ENCODE measurements around the gene ADSL.

The ADSL gene

GRCh38 chr22:40363059-40363458 is 16.8 kb downstream of the ADSL start:
- no peak for DNase-seq (ENCODE audit: low spot score)

GRCh38 chr22:40364431-40364830 is 18.1 kb downstream of the ADSL start:
- TF ChIP-seq, protein P1, sequence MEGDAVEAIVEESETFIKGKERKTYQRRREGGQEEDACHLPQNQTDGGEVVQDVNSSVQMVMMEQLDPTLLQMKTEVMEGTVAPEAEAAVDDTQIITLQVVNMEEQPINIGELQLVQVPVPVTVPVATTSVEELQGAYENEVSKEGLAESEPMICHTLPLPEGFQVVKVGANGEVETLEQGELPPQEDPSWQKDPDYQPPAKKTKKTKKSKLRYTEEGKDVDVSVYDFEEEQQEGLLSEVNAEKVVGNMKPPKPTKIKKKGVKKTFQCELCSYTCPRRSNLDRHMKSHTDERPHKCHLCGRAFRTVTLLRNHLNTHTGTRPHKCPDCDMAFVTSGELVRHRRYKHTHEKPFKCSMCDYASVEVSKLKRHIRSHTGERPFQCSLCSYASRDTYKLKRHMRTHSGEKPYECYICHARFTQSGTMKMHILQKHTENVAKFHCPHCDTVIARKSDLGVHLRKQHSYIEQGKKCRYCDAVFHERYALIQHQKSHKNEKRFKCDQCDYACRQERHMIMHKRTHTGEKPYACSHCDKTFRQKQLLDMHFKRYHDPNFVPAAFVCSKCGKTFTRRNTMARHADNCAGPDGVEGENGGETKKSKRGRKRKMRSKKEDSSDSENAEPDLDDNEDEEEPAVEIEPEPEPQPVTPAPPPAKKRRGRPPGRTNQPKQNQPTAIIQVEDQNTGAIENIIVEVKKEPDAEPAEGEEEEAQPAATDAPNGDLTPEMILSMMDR (IDR thresholded peaks at IDR 0.05; ENCODE audit: extremely low read depth, insufficient read depth, missing control alignments): no peak
- no peak for DNase-seq (ENCODE audit: low spot score)
- in situ Hi-C loops (cut with MboI; ENCODE audit: low pct_unique_long_range_greater_than_20kb, low sequenced_read_pairs, unreplicated experiment): no loop called here

More at GRCh38 chr22:40363059-40363458, 16.8 kb downstream of the ADSL start:
- TF ChIP-seq, protein P1 (IDR thresholded peaks at IDR 0.05; ENCODE audit: extremely low read depth, insufficient read depth, missing control alignments): no peak
- in situ Hi-C loops (cut with MboI; ENCODE audit: low pct_unique_long_range_greater_than_20kb, low sequenced_read_pairs, unreplicated experiment): no loop called here

DNA sequence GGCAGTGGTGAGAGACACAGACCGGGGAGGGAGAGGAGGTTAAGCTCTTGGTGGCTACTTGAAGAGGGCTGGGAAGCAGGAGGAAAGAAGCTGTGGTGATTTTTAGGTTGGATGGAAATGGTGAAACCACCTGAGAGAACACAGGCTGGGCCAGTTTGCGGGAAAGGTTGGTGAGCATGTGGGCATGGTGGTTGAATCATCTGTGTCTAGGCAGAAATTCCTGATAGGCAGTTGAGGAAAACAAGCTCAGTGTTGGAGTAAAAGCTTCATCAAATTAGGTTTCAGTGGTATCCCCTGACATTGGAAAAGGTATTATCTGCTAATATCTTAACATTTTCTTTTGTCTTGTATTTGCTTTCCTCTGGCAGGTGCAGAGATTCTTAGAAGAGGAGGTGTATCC is 19.8 kb downstream of the ADSL start:
- no peak for DNase-seq (ENCODE audit: low spot score)
- in situ Hi-C loops (cut with MboI; ENCODE audit: low pct_unique_long_range_greater_than_20kb, low sequenced_read_pairs, unreplicated experiment): no loop called here
- TF ChIP-seq, protein P1 (IDR thresholded peaks at IDR 0.05; ENCODE audit: extremely low read depth, insufficient read depth, missing control alignments): no peak

- in situ Hi-C loops (cut with MboI; ENCODE audit: low pct_unique_long_range_greater_than_20kb, low sequenced_read_pairs, unreplicated experiment): no loop called here
- TF ChIP-seq, protein P1 (IDR thresholded peaks at IDR 0.05; ENCODE audit: extremely low read depth, insufficient read depth, missing control alignments): no peak
- DNase-seq (ENCODE audit: low spot score): no peak
These were observed 21.0 kb downstream of the ADSL start for GRCh38 chr22:40367342-40367741.

- no peak for DNase-seq (ENCODE audit: low spot score)
- in situ Hi-C loops (cut with MboI; ENCODE audit: low pct_unique_long_range_greater_than_20kb, low sequenced_read_pairs, unreplicated experiment): no loop called here
These were observed 21.7 kb downstream of the ADSL start for GRCh38 chr22:40368016-40368415.

GRCh38 chr22:40368836-40369235 is 22.5 kb downstream of the ADSL start:
- no peak for DNase-seq (ENCODE audit: low spot score)
- in situ Hi-C loops (cut with MboI; ENCODE audit: low pct_unique_long_range_greater_than_20kb, low sequenced_read_pairs, unreplicated experiment): no loop called here
- TF ChIP-seq, protein P1 (IDR thresholded peaks at IDR 0.05; ENCODE audit: extremely low read depth, insufficient read depth, missing control alignments): no peak

More at GRCh38 chr22:40368016-40368415, 21.7 kb downstream of the ADSL start:
- TF ChIP-seq, protein P1 (IDR thresholded peaks at IDR 0.05; ENCODE audit: extremely low read depth, insufficient read depth, missing control alignments): no peak

- no peak for DNase-seq (ENCODE audit: low spot score)
- TF ChIP-seq, protein P1 (IDR thresholded peaks at IDR 0.05; ENCODE audit: extremely low read depth, insufficient read depth, missing control alignments): no peak
- in situ Hi-C loops (cut with MboI; ENCODE audit: low pct_unique_long_range_greater_than_20kb, low sequenced_read_pairs, unreplicated experiment): no loop called here
These were observed 28.3 kb downstream of the ADSL start for GRCh38 chr22:40374567-40374966.

All from GM13977 (cell line).